ENCODE results near the gene PADI4. TPM values are rescaled to one million over a fixed set of nuclear protein-coding genes. Genes with fewer than 3 reads are reported as not detected.

The PADI4 gene
- total and polyA plus RNA-seq, 2 donors (not counting 1 experiment from before 2014, with no cell fraction given) = not detected

DNA sequence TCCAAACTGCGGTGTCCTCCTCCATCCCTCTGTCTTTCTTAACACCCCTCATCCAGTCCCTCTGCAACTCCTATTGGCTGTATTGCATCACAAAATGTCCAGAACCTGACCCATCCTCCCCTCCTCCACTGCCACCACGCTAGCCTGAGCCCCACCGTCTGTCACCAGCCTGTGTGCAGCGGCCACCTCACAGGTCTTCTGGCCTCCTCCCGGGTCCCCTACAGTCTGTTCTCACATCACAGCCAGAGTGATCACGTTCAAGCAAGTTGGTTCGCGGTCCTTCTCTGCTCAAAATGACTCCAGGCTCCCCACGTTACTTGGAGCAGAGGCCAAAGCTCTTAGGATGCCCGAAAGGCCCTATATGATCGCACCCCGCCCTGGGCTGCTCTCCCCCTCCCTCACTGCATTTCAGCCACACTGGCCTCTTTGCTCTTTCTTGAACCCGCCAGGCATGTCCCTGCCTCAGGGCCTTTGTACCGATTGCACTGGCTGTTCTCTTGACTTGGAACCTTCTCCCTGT, 2.4 kb upstream of the PADI4 start:
- H3K27me3 ChIP-seq (ENCODE audit: control insufficient read depth, insufficient read depth, low read length) = no peaks in the 10 kb centered on the region
- no peak overlapping the region for H3K27ac ChIP-seq (ENCODE audit: insufficient read depth, low read length)
- no peak overlapping the region for H3K4me2 ChIP-seq (ENCODE audit: extremely low read depth, insufficient read depth, low read length)
- H3K4me1 ChIP-seq (ENCODE audit: control insufficient read depth, extremely low read depth, insufficient read depth, low read length) = no peaks in the 10 kb centered on the region
- no peaks in the 10 kb centered on the region for H4K20me1 ChIP-seq (ENCODE audit: control insufficient read depth, extremely low read depth, insufficient read depth, low read length)
- DNase-seq (ENCODE audit: low read depth in 2 of 2) = no peak
- no peak overlapping the region for H3K4me3 ChIP-seq (replicated peaks in 1 of 4; ENCODE audit: control extremely low read depth in 1 of 4, insufficient read depth in 1 of 4, low read depth in 3 of 4, low read length in 4 of 4)
- H3K36me3 ChIP-seq (ENCODE audit: control insufficient read depth, insufficient read depth, low read length) = no peaks in the 10 kb centered on the region
- no peak overlapping the region for H3K9ac ChIP-seq (ENCODE audit: insufficient read depth, low read length)
- H3K9me3 ChIP-seq (ENCODE audit: control insufficient read depth, insufficient read depth, low read depth, low read length) = no peaks in the 10 kb centered on the region
- H2AFZ ChIP-seq (ENCODE audit: low read length) = no peak overlapping the region
- no peaks in the 10 kb centered on the region for H3K79me2 ChIP-seq (ENCODE audit: control insufficient read depth, insufficient read depth, low read length)
- TF ChIP-seq EZH2 (IDR thresholded peaks at IDR 0.05; ENCODE audit: low read length, missing control alignments) = no peak
- TF ChIP-seq, protein P1, sequence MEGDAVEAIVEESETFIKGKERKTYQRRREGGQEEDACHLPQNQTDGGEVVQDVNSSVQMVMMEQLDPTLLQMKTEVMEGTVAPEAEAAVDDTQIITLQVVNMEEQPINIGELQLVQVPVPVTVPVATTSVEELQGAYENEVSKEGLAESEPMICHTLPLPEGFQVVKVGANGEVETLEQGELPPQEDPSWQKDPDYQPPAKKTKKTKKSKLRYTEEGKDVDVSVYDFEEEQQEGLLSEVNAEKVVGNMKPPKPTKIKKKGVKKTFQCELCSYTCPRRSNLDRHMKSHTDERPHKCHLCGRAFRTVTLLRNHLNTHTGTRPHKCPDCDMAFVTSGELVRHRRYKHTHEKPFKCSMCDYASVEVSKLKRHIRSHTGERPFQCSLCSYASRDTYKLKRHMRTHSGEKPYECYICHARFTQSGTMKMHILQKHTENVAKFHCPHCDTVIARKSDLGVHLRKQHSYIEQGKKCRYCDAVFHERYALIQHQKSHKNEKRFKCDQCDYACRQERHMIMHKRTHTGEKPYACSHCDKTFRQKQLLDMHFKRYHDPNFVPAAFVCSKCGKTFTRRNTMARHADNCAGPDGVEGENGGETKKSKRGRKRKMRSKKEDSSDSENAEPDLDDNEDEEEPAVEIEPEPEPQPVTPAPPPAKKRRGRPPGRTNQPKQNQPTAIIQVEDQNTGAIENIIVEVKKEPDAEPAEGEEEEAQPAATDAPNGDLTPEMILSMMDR (conservative IDR thresholded peaks at IDR 0.05 in 1 of 2, IDR thresholded peaks at IDR 0.05 in 1 of 2; ENCODE audit: low read depth in 1 of 2, low read length in 2 of 2) = no peak

DNA sequence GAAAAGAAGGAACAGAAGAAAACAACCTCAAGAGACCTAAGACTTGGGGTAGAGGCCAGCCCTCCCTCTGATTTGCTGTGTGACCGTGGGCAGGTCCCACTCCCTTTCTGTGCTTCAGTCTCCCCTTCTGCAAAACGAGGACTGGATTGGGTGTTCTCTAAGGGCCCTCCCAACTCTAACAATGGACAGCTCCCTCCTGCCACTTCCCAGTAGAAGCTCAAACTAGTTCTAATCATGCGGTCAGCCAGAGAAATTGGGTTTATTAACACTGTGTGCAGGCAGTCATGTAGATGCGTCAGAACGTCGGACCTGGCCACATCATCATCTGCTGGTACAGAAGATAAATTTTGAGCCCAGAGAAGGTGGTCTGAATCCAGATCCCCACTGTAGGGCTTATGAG, 1.6 kb upstream of the PADI4 start:
- Histone ChIP-seq H3K9me3 (ENCODE audit: control insufficient read depth, insufficient read depth, low read depth, low read length) (no peaks in the 10 kb centered on the region), H3K4me1 (ENCODE audit: control insufficient read depth, extremely low read depth, insufficient read depth, low read length) (no peaks in the 10 kb centered on the region), H3K27ac (ENCODE audit: insufficient read depth, low read length) (no peak overlapping the region), H3K4me3 (replicated peaks in 1 of 4; ENCODE audit: control extremely low read depth in 1 of 4, insufficient read depth in 1 of 4, low read depth in 3 of 4, low read length in 4 of 4) (no peak overlapping the region), H2AFZ (ENCODE audit: low read length) (no peak overlapping the region), H3K4me2 (ENCODE audit: extremely low read depth, insufficient read depth, low read length) (no peak overlapping the region), H3K9ac (ENCODE audit: insufficient read depth, low read length) (no peak overlapping the region), H3K36me3 (ENCODE audit: control insufficient read depth, insufficient read depth, low read length) (no peaks in the 10 kb centered on the region), H3K79me2 (ENCODE audit: control insufficient read depth, insufficient read depth, low read length) (no peaks in the 10 kb centered on the region), H4K20me1 (ENCODE audit: control insufficient read depth, extremely low read depth, insufficient read depth, low read length) (no peaks in the 10 kb centered on the region), H3K27me3 (ENCODE audit: control insufficient read depth, insufficient read depth, low read length) (no peaks in the 10 kb centered on the region)
- no peak for TF ChIP-seq EZH2 (IDR thresholded peaks at IDR 0.05; ENCODE audit: low read length, missing control alignments)
- TF ChIP-seq, protein P1 (conservative IDR thresholded peaks at IDR 0.05 in 1 of 2, IDR thresholded peaks at IDR 0.05 in 1 of 2; ENCODE audit: low read depth in 1 of 2, low read length in 2 of 2) = no peak
- DNase-seq (ENCODE audit: low read depth in 2 of 2) = no peak

DNA sequence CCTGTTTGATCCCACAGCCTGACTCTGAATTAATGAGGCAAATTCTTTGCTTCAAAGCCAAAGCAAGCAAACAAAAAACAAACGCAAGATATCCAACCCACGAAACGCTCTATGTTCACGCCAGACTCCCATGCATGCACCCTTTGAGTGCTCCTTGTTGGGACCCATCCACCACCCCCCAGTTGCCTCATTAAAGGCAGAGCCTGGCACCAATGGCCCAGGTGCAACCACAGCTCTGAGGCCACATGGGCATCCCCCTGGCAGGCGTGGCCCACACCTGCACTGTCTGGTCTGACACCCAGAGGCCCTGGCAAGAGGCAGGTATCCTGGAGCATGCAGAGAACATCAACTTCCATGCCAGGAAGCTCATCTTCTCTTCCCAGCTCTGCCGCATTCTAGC, 1.1 kb upstream of the PADI4 start:
- Histone ChIP-seq H3K9ac (ENCODE audit: insufficient read depth, low read length) (no peak overlapping the region), H3K27me3 (ENCODE audit: control insufficient read depth, insufficient read depth, low read length) (no peaks in the 10 kb centered on the region), H3K4me1 (ENCODE audit: control insufficient read depth, extremely low read depth, insufficient read depth, low read length) (no peaks in the 10 kb centered on the region), H3K27ac (ENCODE audit: insufficient read depth, low read length) (no peak overlapping the region), H3K79me2 (ENCODE audit: control insufficient read depth, insufficient read depth, low read length) (no peaks in the 10 kb centered on the region), H3K36me3 (ENCODE audit: control insufficient read depth, insufficient read depth, low read length) (no peaks in the 10 kb centered on the region), H3K4me2 (ENCODE audit: extremely low read depth, insufficient read depth, low read length) (no peak overlapping the region), H3K4me3 (replicated peaks in 1 of 4; ENCODE audit: control extremely low read depth in 1 of 4, insufficient read depth in 1 of 4, low read depth in 3 of 4, low read length in 4 of 4) (no peak overlapping the region), H2AFZ (ENCODE audit: low read length) (no peak overlapping the region), H3K9me3 (ENCODE audit: control insufficient read depth, insufficient read depth, low read depth, low read length) (no peaks in the 10 kb centered on the region), H4K20me1 (ENCODE audit: control insufficient read depth, extremely low read depth, insufficient read depth, low read length) (no peaks in the 10 kb centered on the region)
- DNase-seq (ENCODE audit: low read depth in 2 of 2) = no peak
- TF ChIP-seq EZH2 (IDR thresholded peaks at IDR 0.05; ENCODE audit: low read length, missing control alignments) = no peak
- TF ChIP-seq, protein P1 (conservative IDR thresholded peaks at IDR 0.05 in 1 of 2, IDR thresholded peaks at IDR 0.05 in 1 of 2; ENCODE audit: low read depth in 1 of 2, low read length in 2 of 2) = no peak

Measured in fibroblast of lung (primary cell).